DND-41 (cell line): ENCODE results near the gene ANKHD1.

ENCODE experiments used
- ATAC-seq: fragments of 200-7000 bp; cut with Tn5 transposase; 3 replicates; pipeline ENCODE4 v1.9.1; 2021; ENCODE audit warnings: low read depth; ENCODE audit not compliant: insufficient read depth
- DNase-seq: peaks from one replicate; pipeline ENCODE4 v3.0.0-alpha.2; 2020
- H2AFZ ChIP-seq: 2 replicates; pipeline ENCODE4 v1.6.0; 2012; ENCODE audit warnings: low read depth, low read length
- H3K27ac ChIP-seq: 2 replicates; pipeline ENCODE4 v1.5.1; 2012; ENCODE audit warnings: low read length, inconsistent platforms
- H3K27me3 ChIP-seq: fragments of 200-600 bp; sonication (generic); 2 replicates; pipeline ENCODE4 v1.6.0; 2012; ENCODE audit warnings: low read length, mild to moderate bottlenecking, inconsistent platforms; ENCODE audit not compliant: insufficient read depth, poor library complexity
- H3K36me3 ChIP-seq: 2 replicates; pipeline ENCODE4 v1.5.1; 2012; ENCODE audit warnings: low read length, inconsistent platforms; ENCODE audit not compliant: insufficient read depth
- H3K4me1 ChIP-seq: 2 replicates; pipeline ENCODE4 v1.5.1; 2012; ENCODE audit warnings: mild to moderate bottlenecking, low read length; ENCODE audit not compliant: insufficient read depth
- H3K4me2 ChIP-seq: 2 replicates; pipeline ENCODE4 v1.6.0; 2012; ENCODE audit warnings: mild to moderate bottlenecking, moderate library complexity, low read length, inconsistent platforms; ENCODE audit not compliant: insufficient read depth
- H3K4me3 ChIP-seq, 2 experiments: fragments of 200-600 bp in 1 of 2; shearing (Covaris generic) in 1 of 2; 2 replicates each; pipeline ENCODE4 v1.5.1; 2012 to 2016; ENCODE audit warnings: inconsistent platforms in 2 of 2, low read length in 2 of 2, mild to moderate bottlenecking in 2 of 2, low read depth in 1 of 2, moderate library complexity in 1 of 2
- H3K79me2 ChIP-seq: 2 replicates; pipeline ENCODE4 v1.6.0; 2012; ENCODE audit warnings: low read length, inconsistent platforms; ENCODE audit not compliant: insufficient read depth
- H3K9ac ChIP-seq: 2 replicates; pipeline ENCODE4 v1.6.0; 2012; ENCODE audit warnings: low read depth, mild to moderate bottlenecking, inconsistent platforms, low read length, moderate library complexity
- H3K9me3 ChIP-seq: 2 replicates; pipeline ENCODE4 v1.5.1; 2012; ENCODE audit warnings: low read length, moderate library complexity, mild to moderate bottlenecking, inconsistent platforms; ENCODE audit not compliant: insufficient read depth, severe bottlenecking
- H4K20me1 ChIP-seq: 2 replicates; pipeline ENCODE4 v1.6.0; 2012; ENCODE audit warnings: low read length; ENCODE audit not compliant: insufficient read depth
- CTCF ChIP-seq: IDR thresholded peaks from 2 replicates; pipeline ENCODE4 v1.5.1; 2012; ENCODE audit warnings: borderline replicate concordance, low read length, moderate library complexity, mild to moderate bottlenecking; ENCODE audit not compliant: poor library complexity, severe bottlenecking; ENCODE audit errors: extremely low read depth
- EZH2 ChIP-seq: IDR thresholded peaks from 3 replicates; pipeline ENCODE4 v1.6.1; 2012; ENCODE audit warnings: borderline replicate concordance, low read depth, mild to moderate bottlenecking, moderate library complexity, low read length, inconsistent platforms; ENCODE audit not compliant: severe bottlenecking

The ANKHD1 gene

GRCh38 chr5:140358738-140359310, 42.8 kb upstream of the ANKHD1 start:
- no peaks in the 10 kb centered on the region for H3K9me3 ChIP-seq
- H3K9ac ChIP-seq, result no peak overlapping the region
- H3K27me3 ChIP-seq, result peaks cover 3% of the 10 kb centered on the region
- H4K20me1 ChIP-seq, result no peaks in the 10 kb centered on the region
- 0 out of 2 replicates have a peak overlapping the region, but pooled peaks have one; percentile 5 for H2AFZ ChIP-seq
- no peak for DNase-seq
- no peak overlapping the region for H3K4me3 ChIP-seq
- H3K79me2 ChIP-seq, result no peaks in the 10 kb centered on the region
- ATAC-seq, result no peak
- TF ChIP-seq CTCF, result peak; percentile 23
- no peak for TF ChIP-seq EZH2
- H3K36me3 ChIP-seq, result no peaks in the 10 kb centered on the region
- no peak overlapping the region for H3K27ac ChIP-seq
- no peak overlapping the region for H3K4me2 ChIP-seq
- H3K4me1 ChIP-seq, result peaks cover 10% of the 10 kb centered on the region

- Histone ChIP-seq H3K36me3 (no peaks in the 10 kb centered on the region), H3K4me3 (no peak within 1 kb of the TSS)
- no peak for ATAC-seq
These were observed 41.5 kb upstream of the ANKHD1 start, which contains the start of gene SLC4A9 for GRCh38 chr5:140360101-140360500. Gene SLC4A9 (plus strand): TSS chr5:140360194. CDS start chr5:140360237, 43 bp downstream.

GRCh38 chr5:140360681-140361479, 40.8 kb upstream of the ANKHD1 start:
- Histone ChIP-seq H3K27me3 (peaks cover 3% of the 10 kb centered on the region), H3K27ac (no peak overlapping the region), H3K79me2 (no peaks in the 10 kb centered on the region), H3K9ac (no peak overlapping the region), H4K20me1 (no peaks in the 10 kb centered on the region), H3K4me2 (no peak overlapping the region), H3K9me3 (no peaks in the 10 kb centered on the region), H3K36me3 (no peaks in the 10 kb centered on the region), H3K4me1 (peaks cover 10% of the 10 kb centered on the region), H3K4me3 (no peak overlapping the region), H2AFZ (no peak overlapping the region)
- TF ChIP-seq EZH2 (no peak), CTCF (no peak)
- DNase-seq (no peak), ATAC-seq (no peak)

More at GRCh38 chr5:140360101-140360500, 41.5 kb upstream of the ANKHD1 start, which contains the start of gene SLC4A9:
- Histone ChIP-seq H3K4me2 (no peak within 1 kb of the TSS), H4K20me1 (no peaks in the 10 kb centered on the region), H3K27me3 (peaks cover 3% of the 10 kb centered on the region), H3K4me1 (peaks cover 10% of the 10 kb centered on the region), H3K27ac (no peak within 1 kb of the TSS), H2AFZ (no peak within 1 kb of the TSS), H3K9me3 (no peaks in the 10 kb centered on the region), H3K79me2 (no peaks in the 10 kb centered on the region), H3K9ac (no peak within 1 kb of the TSS)
- TF ChIP-seq CTCF, result no peak
- TF ChIP-seq EZH2, result no peak
- no peak for DNase-seq
